ENCODE results near the gene PGM1. TPM values are rescaled to one million over a fixed set of nuclear protein-coding genes. Genes with fewer than 3 reads are reported as not detected.

PGM1 gene
- total RNA-seq, 1 donor from 2014 or later: 31.1 TPM

GRCh38 chr1:63640633-63641567, 47.7 kb downstream of the PGM1 start:
- Mint-ChIP-seq H3K9me3 (ENCODE audit: low read depth) (peaks cover 6% of the 10 kb centered on the region), H3K4me1 (ENCODE audit: low read depth) (peaks cover 71% of the 10 kb centered on the region), H3K27ac (peak overlapping the region; percentile 91), H3K27me3 (no peaks in the 10 kb centered on the region), H3K4me3 (ENCODE audit: low read depth) (peak overlapping the region; percentile 35), H3K36me3 (ENCODE audit: insufficient read depth) (peaks cover 13% of the 10 kb centered on the region)
- DNase-seq (ENCODE audit: low spot score, unreplicated experiment): no peak
- TF ChIP-seq CTCF (IDR thresholded peaks at IDR 0.05; ENCODE audit: unreplicated experiment): no peak

DNA sequence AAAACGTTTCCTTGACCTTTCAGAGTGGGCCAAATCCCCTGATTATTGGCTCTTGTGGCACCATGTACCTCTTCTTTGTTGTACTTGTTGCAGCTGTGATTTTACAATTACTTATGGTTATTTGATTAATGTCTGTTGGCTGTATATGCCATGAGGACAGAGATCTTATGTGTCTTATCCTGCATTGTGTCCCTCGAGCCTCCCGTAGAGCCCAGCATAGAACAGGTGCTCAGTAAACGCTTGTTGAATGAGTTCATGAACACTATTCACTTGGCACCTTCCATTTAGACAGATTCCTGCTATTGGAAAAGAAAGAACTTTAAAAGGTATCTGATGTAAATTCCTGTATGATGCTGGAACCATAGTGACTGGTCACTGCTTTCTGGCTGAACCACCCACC, 48.4 kb downstream of the PGM1 start:
- peaks cover 6% of the 10 kb centered on the region for H3K9me3 Mint-ChIP-seq (ENCODE audit: low read depth)
- no peak for DNase-seq (ENCODE audit: low spot score, unreplicated experiment)
- TF ChIP-seq CTCF (IDR thresholded peaks at IDR 0.05; ENCODE audit: unreplicated experiment): no peak
- H3K36me3 Mint-ChIP-seq (ENCODE audit: insufficient read depth): peaks cover 12% of the 10 kb centered on the region
- H3K4me1 Mint-ChIP-seq (ENCODE audit: low read depth): peaks cover 71% of the 10 kb centered on the region
- peak overlapping the region; percentile 14 for H3K4me3 Mint-ChIP-seq (ENCODE audit: low read depth)
- H3K27me3 Mint-ChIP-seq: no peaks in the 10 kb centered on the region
- H3K27ac Mint-ChIP-seq: peak overlapping the region; percentile 91

DNA sequence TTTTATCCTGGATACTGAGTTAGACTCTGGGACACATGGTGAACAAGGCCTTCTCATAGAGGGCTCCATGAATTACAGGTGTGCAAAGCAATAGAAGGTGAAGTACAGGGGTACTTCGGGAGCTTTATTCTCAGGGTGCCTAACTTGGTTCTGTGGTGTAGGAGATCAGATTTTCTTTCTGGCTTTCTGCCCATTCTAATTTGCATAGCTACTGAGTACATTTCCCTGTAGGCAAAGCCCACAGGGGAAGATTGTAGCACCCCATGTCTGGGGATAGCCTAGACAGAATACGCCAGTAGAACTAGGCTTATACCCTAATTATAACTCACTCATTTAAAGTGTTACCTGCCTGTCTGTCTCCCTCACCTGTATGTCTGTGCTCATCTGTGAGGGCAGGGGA, 49.7 kb downstream of the PGM1 start:
- peaks cover 5% of the 10 kb centered on the region for H3K9me3 Mint-ChIP-seq (ENCODE audit: low read depth)
- peaks cover 67% of the 10 kb centered on the region for H3K4me1 Mint-ChIP-seq (ENCODE audit: low read depth)
- peak overlapping the region; percentile 91 for H3K27ac Mint-ChIP-seq
- H3K27me3 Mint-ChIP-seq: no peaks in the 10 kb centered on the region
- H3K36me3 Mint-ChIP-seq (ENCODE audit: insufficient read depth): peaks cover 9% of the 10 kb centered on the region
- no peak overlapping the region for H3K4me3 Mint-ChIP-seq (ENCODE audit: low read depth)
- no peak for TF ChIP-seq CTCF (IDR thresholded peaks at IDR 0.05; ENCODE audit: unreplicated experiment)
- no peak for DNase-seq (ENCODE audit: low spot score, unreplicated experiment)

DNA sequence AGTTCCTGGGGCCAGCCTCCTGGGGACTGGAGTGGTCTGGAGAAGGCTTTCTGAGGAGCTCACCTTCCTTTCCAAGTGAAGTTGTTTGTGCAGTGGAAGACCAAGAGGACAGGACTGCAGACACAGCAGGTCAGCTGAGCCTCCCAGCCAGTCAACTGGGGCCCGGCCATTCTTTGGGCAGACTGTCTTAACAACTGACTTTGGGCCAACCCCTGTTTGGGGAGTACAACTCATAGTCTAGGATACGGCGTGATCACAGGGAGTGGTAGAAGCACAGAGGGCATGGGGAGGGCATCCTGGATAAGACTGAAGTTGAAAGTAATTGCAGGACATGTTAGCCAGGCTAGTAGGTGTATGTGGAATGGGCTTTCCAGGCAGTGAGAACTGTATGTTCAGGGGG, 50.3 kb downstream of the PGM1 start:
- peaks cover 5% of the 10 kb centered on the region for H3K9me3 Mint-ChIP-seq (ENCODE audit: low read depth)
- no peaks in the 10 kb centered on the region for H3K27me3 Mint-ChIP-seq
- peak overlapping the region; percentile 59 for H3K27ac Mint-ChIP-seq
- H3K4me1 Mint-ChIP-seq (ENCODE audit: low read depth): peaks cover 68% of the 10 kb centered on the region
- no peak for DNase-seq (ENCODE audit: low spot score, unreplicated experiment)
- no peak for TF ChIP-seq CTCF (IDR thresholded peaks at IDR 0.05; ENCODE audit: unreplicated experiment)
- H3K4me3 Mint-ChIP-seq (ENCODE audit: low read depth): no peak overlapping the region
- H3K36me3 Mint-ChIP-seq (ENCODE audit: insufficient read depth): peaks cover 13% of the 10 kb centered on the region

GRCh38 chr1:63643926-63644325, 50.7 kb downstream of the PGM1 start:
- peak overlapping the region; percentile 59 for H3K27ac Mint-ChIP-seq
- H3K36me3 Mint-ChIP-seq (ENCODE audit: insufficient read depth): peaks cover 15% of the 10 kb centered on the region
- no peaks in the 10 kb centered on the region for H3K27me3 Mint-ChIP-seq
- no peak for TF ChIP-seq CTCF (IDR thresholded peaks at IDR 0.05; ENCODE audit: unreplicated experiment)
- peaks cover 64% of the 10 kb centered on the region for H3K4me1 Mint-ChIP-seq (ENCODE audit: low read depth)
- no peak overlapping the region for H3K4me3 Mint-ChIP-seq (ENCODE audit: low read depth)
- no peak for DNase-seq (ENCODE audit: low spot score, unreplicated experiment)
- peaks cover 5% of the 10 kb centered on the region for H3K9me3 Mint-ChIP-seq (ENCODE audit: low read depth)
